H9 (cell line): Measurements from ENCODE around the gene ZNF76. TPM values are rescaled to one million over a fixed set of nuclear protein-coding genes. Genes with fewer than 3 reads are reported as not detected.

Experiments used
- DNase-seq: peaks from one replicate; pipeline ENCODE4 v3.0.0-alpha.2; 2017
- H2AFZ ChIP-seq: one replicate; pipeline ENCODE4 v1.6.1; 2013; ENCODE audit warnings: mild to moderate bottlenecking, low read length, control low read depth, moderate library complexity
- H2AK5ac ChIP-seq: 2 replicates; pipeline ENCODE4 v1.6.1; 2013; ENCODE audit warnings: low read length, control low read depth, mixed read lengths; ENCODE audit not compliant: insufficient read length
- H2BK120ac ChIP-seq: one replicate; pipeline ENCODE4 v1.6.1; 2013; ENCODE audit warnings: low read depth, mild to moderate bottlenecking, low read length, control low read depth, inconsistent platforms; ENCODE audit not compliant: poor library complexity, severe bottlenecking
- H2BK12ac ChIP-seq: 2 replicates; pipeline ENCODE4 v1.6.1; 2013; ENCODE audit warnings: low read length, control low read depth, mixed read lengths, low read depth; ENCODE audit not compliant: insufficient read length
- H2BK15ac ChIP-seq: 2 replicates; pipeline ENCODE4 v1.6.1; 2013; ENCODE audit warnings: low read depth, low read length, control low read depth
- H2BK20ac ChIP-seq: one replicate; pipeline ENCODE4 v1.6.1; 2013; ENCODE audit warnings: low read depth, mild to moderate bottlenecking, low read length, control low read depth, inconsistent platforms; ENCODE audit not compliant: poor library complexity, severe bottlenecking
- H2BK5ac ChIP-seq: 2 replicates; pipeline ENCODE4 v1.6.1; 2013; ENCODE audit warnings: low read length, control low read depth, mixed read lengths; ENCODE audit not compliant: insufficient read length
- H3K14ac ChIP-seq: 2 replicates; pipeline ENCODE4 v1.6.1; 2013; ENCODE audit warnings: low read length, control low read depth; ENCODE audit not compliant: insufficient read depth
- H3K18ac ChIP-seq: 2 replicates; pipeline ENCODE4 v1.6.1; 2013; ENCODE audit warnings: low read depth, mild to moderate bottlenecking, mixed read lengths, low read length, control low read depth; ENCODE audit not compliant: insufficient read length
- H3K23ac ChIP-seq: 2 replicates; pipeline ENCODE4 v1.6.1; 2013; ENCODE audit warnings: low read length, control low read depth, mixed read lengths, low read depth; ENCODE audit not compliant: insufficient read length
- H3K23me2 ChIP-seq: 2 replicates; pipeline ENCODE4 v1.6.1; 2013; ENCODE audit warnings: low read depth, mild to moderate bottlenecking, mixed read lengths, low read length, control low read depth; ENCODE audit not compliant: insufficient read length, poor library complexity, severe bottlenecking
- H3K27ac ChIP-seq: 2 replicates; pipeline ENCODE4 v1.5.1; 2013; ENCODE audit warnings: low read length, control low read depth, mixed read lengths, low read depth; ENCODE audit not compliant: insufficient read length
- H3K27me3 ChIP-seq: 2 replicates; pipeline ENCODE4 v1.6.1; 2013; ENCODE audit warnings: low read length, control low read depth, inconsistent platforms; ENCODE audit not compliant: insufficient read depth
- H3K4ac ChIP-seq: 2 replicates; pipeline ENCODE4 v1.6.1; 2013; ENCODE audit warnings: low read depth, mild to moderate bottlenecking, control low read depth, inconsistent platforms, low read length, moderate library complexity
- H3K4me1 ChIP-seq: 2 replicates; pipeline ENCODE4 v1.6.1; 2013; ENCODE audit warnings: low read length, control low read depth, inconsistent platforms; ENCODE audit not compliant: insufficient read depth
- H3K4me2 ChIP-seq: 2 replicates; pipeline ENCODE4 v1.6.1; 2013; ENCODE audit warnings: low read length, control low read depth, mixed read lengths; ENCODE audit not compliant: insufficient read length, insufficient read depth
- H3K56ac ChIP-seq: 2 replicates; pipeline ENCODE4 v1.6.1; 2013; ENCODE audit warnings: low read depth, mild to moderate bottlenecking, mixed read lengths, low read length, control low read depth; ENCODE audit not compliant: insufficient read length
- H3K79me1 ChIP-seq: 2 replicates; pipeline ENCODE4 v1.6.1; 2013; ENCODE audit warnings: low read depth, mild to moderate bottlenecking, moderate library complexity, low read length, control low read depth, inconsistent platforms; ENCODE audit not compliant: insufficient read depth, poor library complexity, severe bottlenecking
- H3K79me2 ChIP-seq: 2 replicates; pipeline ENCODE4 v1.6.1; 2013; ENCODE audit warnings: low read length, control low read depth, inconsistent platforms; ENCODE audit not compliant: insufficient read depth
- H3K9ac ChIP-seq: 2 replicates; pipeline ENCODE4 v1.6.1; 2013; ENCODE audit warnings: low read length, control low read depth, mixed read lengths; ENCODE audit not compliant: insufficient read length; ENCODE audit errors: extremely low read depth
- H3K9me3 ChIP-seq: one replicate; pipeline ENCODE4 v1.6.1; 2013; ENCODE audit warnings: low read depth, low read length, inconsistent platforms; ENCODE audit not compliant: control insufficient read depth
- H3T11ph ChIP-seq: one replicate; pipeline ENCODE4 v1.6.1; 2013; ENCODE audit warnings: mild to moderate bottlenecking, low read length, control low read depth, inconsistent platforms
- H4K20me1 ChIP-seq: one replicate; pipeline ENCODE4 v1.6.1; 2013; ENCODE audit not compliant: control insufficient read depth, insufficient read length, insufficient read depth
- H4K5ac ChIP-seq: 2 replicates; pipeline ENCODE4 v1.6.1; 2013; ENCODE audit warnings: low read depth, mild to moderate bottlenecking, mixed read lengths, low read length, control low read depth; ENCODE audit not compliant: insufficient read length
- H4K8ac ChIP-seq: replicated peaks from 2 replicates; pipeline ENCODE4 v1.6.1; 2013; ENCODE audit warnings: low read length, control low read depth, mixed read lengths, low read depth; ENCODE audit not compliant: insufficient read length
- H4K91ac ChIP-seq: 2 replicates; pipeline ENCODE4 v1.6.1; 2013; ENCODE audit warnings: low read depth, mild to moderate bottlenecking, moderate library complexity, mixed read lengths, low read length, control low read depth; ENCODE audit not compliant: insufficient read length
- H3K27ac Mint-ChIP-seq, 3 experiments: 2 replicates in 2 of 3; 3 replicates in 1 of 3; pipeline ENCODE4 v1.8.0; 2020 to 2021; ENCODE audit warnings: mixed read lengths in 3 of 3, mild to moderate bottlenecking in 1 of 3, moderate library complexity in 1 of 3
- H3K27me3 Mint-ChIP-seq: 2 replicates; pipeline ENCODE4 v1.8.0; 2021; ENCODE audit warnings: low read depth, mild to moderate bottlenecking, moderate library complexity, mixed read lengths
- H3K36me3 Mint-ChIP-seq, 3 experiments: 2 replicates in 2 of 3; 3 replicates in 1 of 3; pipeline ENCODE4 v1.8.0; 2020 to 2021; ENCODE audit warnings: low read depth in 3 of 3, mixed read lengths in 3 of 3; ENCODE audit not compliant: insufficient read depth in 1 of 3
- H3K4me1 Mint-ChIP-seq, 2 experiments: 2 replicates each; pipeline ENCODE4 v1.8.0; 2020; ENCODE audit warnings: mixed read lengths in 2 of 2
- H3K4me3 Mint-ChIP-seq, 2 experiments: 2 replicates in 1 of 2; 3 replicates in 1 of 2; pipeline ENCODE4 v1.8.0; 2020 to 2021; ENCODE audit warnings: mild to moderate bottlenecking in 2 of 2, mixed read lengths in 2 of 2, moderate library complexity in 1 of 2
- H3K9me3 Mint-ChIP-seq, 2 experiments: 2 replicates in 1 of 2; 3 replicates in 1 of 2; pipeline ENCODE4 v1.8.0; 2020; ENCODE audit warnings: mild to moderate bottlenecking in 2 of 2, mixed read lengths in 2 of 2, moderate library complexity in 1 of 2
- WGBS: extraction: QIAGEN DNeasy Blood & Tissue Kit; methylation state at CpG from one replicate; pipeline ENCODE4 v1.1.7; 2013; ENCODE audit warnings: missing lambda C conversion rate, low lambda C conversion rate, mixed read lengths; ENCODE audit not compliant: insufficient read length; ENCODE audit errors: extremely low coverage; 5-methylcytosine and 5-hydroxymethylcytosine counted together
- total RNA-seq: library from RNA; stranded (reverse); gene quantifications from 2 replicates; pipeline ENCODE4 v1.2.1, GENCODE V29; 2021
- TF ChIP-seq, protein P1 (sequence below): fragments of 200-600 bp; sonication (generic); conservative IDR thresholded peaks from 3 replicates; pipeline ENCODE4 v1.8.0; 2021; ENCODE audit warnings: antibody characterized with exemption, mild to moderate bottlenecking

The ZNF76 gene
- total RNA-seq, 1 experiment from 2014 or later = 21.1 TPM

DNA sequence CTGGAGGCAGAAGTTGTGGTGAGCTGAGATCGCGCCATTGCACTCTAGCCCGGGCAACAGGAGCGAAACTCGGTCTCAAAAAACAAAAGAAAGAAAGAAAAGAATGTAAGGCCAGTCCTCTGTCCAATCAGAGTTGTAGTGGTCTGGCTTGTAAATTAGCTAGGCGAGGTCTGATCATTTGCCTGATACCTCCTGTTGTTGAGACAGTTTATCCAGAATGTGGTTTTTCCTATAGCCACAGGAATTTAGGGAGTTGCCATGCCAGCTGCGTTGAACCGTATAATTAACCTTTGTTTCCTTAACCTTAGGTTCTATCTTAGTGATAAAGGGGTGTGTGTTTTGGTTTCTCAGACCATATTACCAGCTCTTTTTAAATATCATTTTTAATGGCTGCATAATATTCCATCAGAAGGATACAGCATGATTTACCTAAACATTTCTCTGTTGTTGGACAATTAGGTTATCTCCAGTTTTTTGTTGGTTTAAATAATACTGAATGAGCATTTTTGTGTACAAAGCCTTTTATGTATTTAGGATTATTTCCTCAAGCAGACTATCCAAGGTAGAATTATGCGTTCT, 71.1 kb downstream of the ZNF76 start:
- H3K27me3 Mint-ChIP-seq = peaks cover 35% of the 10 kb centered on the region
- H3K27me3 ChIP-seq = no peaks in the 10 kb centered on the region
- peaks cover 0 to 3% (median 3%) of the 10 kb centered on the region in 3 experiments; a peak in 4 of 7 replicates for H3K36me3 Mint-ChIP-seq
- H2AK5ac ChIP-seq = no peak overlapping the region
- H3K56ac ChIP-seq = no peak overlapping the region
- TF ChIP-seq, protein P1, sequence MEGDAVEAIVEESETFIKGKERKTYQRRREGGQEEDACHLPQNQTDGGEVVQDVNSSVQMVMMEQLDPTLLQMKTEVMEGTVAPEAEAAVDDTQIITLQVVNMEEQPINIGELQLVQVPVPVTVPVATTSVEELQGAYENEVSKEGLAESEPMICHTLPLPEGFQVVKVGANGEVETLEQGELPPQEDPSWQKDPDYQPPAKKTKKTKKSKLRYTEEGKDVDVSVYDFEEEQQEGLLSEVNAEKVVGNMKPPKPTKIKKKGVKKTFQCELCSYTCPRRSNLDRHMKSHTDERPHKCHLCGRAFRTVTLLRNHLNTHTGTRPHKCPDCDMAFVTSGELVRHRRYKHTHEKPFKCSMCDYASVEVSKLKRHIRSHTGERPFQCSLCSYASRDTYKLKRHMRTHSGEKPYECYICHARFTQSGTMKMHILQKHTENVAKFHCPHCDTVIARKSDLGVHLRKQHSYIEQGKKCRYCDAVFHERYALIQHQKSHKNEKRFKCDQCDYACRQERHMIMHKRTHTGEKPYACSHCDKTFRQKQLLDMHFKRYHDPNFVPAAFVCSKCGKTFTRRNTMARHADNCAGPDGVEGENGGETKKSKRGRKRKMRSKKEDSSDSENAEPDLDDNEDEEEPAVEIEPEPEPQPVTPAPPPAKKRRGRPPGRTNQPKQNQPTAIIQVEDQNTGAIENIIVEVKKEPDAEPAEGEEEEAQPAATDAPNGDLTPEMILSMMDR = no peak
- no peak overlapping the region for H4K91ac ChIP-seq
- H3K4me3 Mint-ChIP-seq = no peak overlapping the region
- H3K4me1 Mint-ChIP-seq = peaks cover 6% of the 10 kb centered on the region in 2 experiments
- no peak overlapping the region for H3K14ac ChIP-seq
- H3K27ac ChIP-seq = no peak overlapping the region
- no CpG with 5 or more reads among the region's 9 CpGs for WGBS
- H2BK20ac ChIP-seq = no peak overlapping the region
- no peaks in the 10 kb centered on the region for H3K23me2 ChIP-seq
- H3K9ac ChIP-seq = no peak overlapping the region
- H2BK120ac ChIP-seq = no peak overlapping the region
- no peak overlapping the region for H3K4me2 ChIP-seq
- peaks cover 5 to 10% of the 10 kb centered on the region in 2 experiments for H3K9me3 Mint-ChIP-seq
- H2BK5ac ChIP-seq = no peak overlapping the region
- no peak overlapping the region for H2BK15ac ChIP-seq
- no peaks in the 10 kb centered on the region for H3K79me2 ChIP-seq
- no peaks in the 10 kb centered on the region for H3K79me1 ChIP-seq
- H3K9me3 ChIP-seq = no peaks in the 10 kb centered on the region
- H4K5ac ChIP-seq = no peak overlapping the region
- no peak overlapping the region for H3K4ac ChIP-seq
- no peak overlapping the region for H4K8ac ChIP-seq
- H2BK12ac ChIP-seq = no peak overlapping the region
- H3K27ac Mint-ChIP-seq = no peak overlapping the region
- H4K20me1 ChIP-seq = no peaks in the 10 kb centered on the region
- H3K18ac ChIP-seq = no peak overlapping the region
- DNase-seq = no peak
- H3K4me1 ChIP-seq = no peaks in the 10 kb centered on the region
- H3T11ph ChIP-seq = no peak overlapping the region
- H3K23ac ChIP-seq = no peak overlapping the region
- no peak overlapping the region for H2AFZ ChIP-seq
